Testis (tissue), 3 donors: ENCODE measurements around the gene SPX. TPM values are rescaled to one million over a fixed set of nuclear protein-coding genes. Genes with fewer than 3 reads are reported as not detected.

ENCODE experiments used
- DNase-seq: peaks from one replicate; pipeline ENCODE4 v3.0.0-alpha.2; 2019
- H3K27ac ChIP-seq, 2 donors: fragments of 200-600 bp; sonication (generic); one replicate each; pipeline ENCODE4 v1.5.1; 2019
- H3K27me3 ChIP-seq: fragments of 200-600 bp; sonication (generic); one replicate; pipeline ENCODE4 v1.5.1; 2019
- H3K36me3 ChIP-seq: fragments of 200-600 bp; sonication (generic); one replicate; pipeline ENCODE4 v1.5.1; 2017; ENCODE audit warnings: low read depth; ENCODE audit errors: missing control alignments
- H3K4me1 ChIP-seq: fragments of 200-600 bp; sonication (generic); one replicate; pipeline ENCODE4 v1.5.1; 2019
- H3K4me3 ChIP-seq, 2 donors: fragments of 200-600 bp; sonication (generic); one replicate each; pipeline ENCODE4 v1.5.1; 2017 to 2019
- H3K9me3 ChIP-seq: fragments of 200-600 bp; sonication (generic); one replicate; pipeline ENCODE4 v1.5.1; 2017
- POLR2A ChIP-seq: fragments of 450-650 bp; IDR thresholded peaks from one replicate; pipeline ENCODE4 v1.6.1; 2017; ENCODE audit warnings: antibody characterized with exemption, mild to moderate bottlenecking, moderate library complexity
- WGBS, 2 donors: methylation state at CpG; one replicate each; pipeline ENCODE4 v1.1.5; 2018; 5-methylcytosine and 5-hydroxymethylcytosine counted together
- intact Hi-C: fragments of 100-400 bp; cut with DNase I; formaldehyde crosslinking; loops from one replicate; pipeline ENCODE4 v1.15.1; 2023; ENCODE audit warnings: low total_unique reads
- polyA plus RNA-seq: library from polyadenylated mRNA; stranded (reverse); fragments of 350-450 nt; fragmentation: Illumina TruSeq; extraction: RNeasy Lipid Tissue Mini Kit (QIAGEN cat#74804); gene quantifications from one replicate; pipeline ENCODE4 v1.2.3, GENCODE V29; 2014; ENCODE audit warnings: low read depth, low replicate concordance; ENCODE audit not compliant: insufficient read depth
- total RNA-seq, 2 donors: library from RNA; depleted of rRNA; stranded (reverse); fragments of >200 nt; gene quantifications; one replicate each; pipeline ENCODE4 v1.2.3, GENCODE V29; 2016
- TF ChIP-seq, protein P1 (sequence below), 3 experiments: fragments of 450-650 bp in 2 of 3; fragments of 200-600 bp in 1 of 3; sonication (generic) in 1 of 3; IDR thresholded peaks; one replicate each; pipeline ENCODE4 v1.5.1; 2016 to 2019; ENCODE audit warnings: antibody characterized with exemption in 3 of 3, mild to moderate bottlenecking in 2 of 3, moderate library complexity in 1 of 3

The SPX gene
- total and polyA plus RNA-seq, 3 donors from 2014 or later = 0.93 to 2.1 (median 1.5) TPM

GRCh38 chr12:21527451-21528180 is 1.5 kb downstream of the SPX start:
- H3K4me3 ChIP-seq = peak overlapping the region; percentile 43 to 63
- H3K27me3 ChIP-seq = no peaks in the 10 kb centered on the region
- no peaks in the 10 kb centered on the region for H3K9me3 ChIP-seq
- no peak overlapping the region for H3K27ac ChIP-seq
- H3K36me3 ChIP-seq = no peaks in the 10 kb centered on the region
- peak; percentile 34 for DNase-seq
- 0% methylated on average over 12 to 51 of the region's 57 CpGs for WGBS, 2 donors
- intact Hi-C loops = no loop called here
- TF ChIP-seq, protein P1, sequence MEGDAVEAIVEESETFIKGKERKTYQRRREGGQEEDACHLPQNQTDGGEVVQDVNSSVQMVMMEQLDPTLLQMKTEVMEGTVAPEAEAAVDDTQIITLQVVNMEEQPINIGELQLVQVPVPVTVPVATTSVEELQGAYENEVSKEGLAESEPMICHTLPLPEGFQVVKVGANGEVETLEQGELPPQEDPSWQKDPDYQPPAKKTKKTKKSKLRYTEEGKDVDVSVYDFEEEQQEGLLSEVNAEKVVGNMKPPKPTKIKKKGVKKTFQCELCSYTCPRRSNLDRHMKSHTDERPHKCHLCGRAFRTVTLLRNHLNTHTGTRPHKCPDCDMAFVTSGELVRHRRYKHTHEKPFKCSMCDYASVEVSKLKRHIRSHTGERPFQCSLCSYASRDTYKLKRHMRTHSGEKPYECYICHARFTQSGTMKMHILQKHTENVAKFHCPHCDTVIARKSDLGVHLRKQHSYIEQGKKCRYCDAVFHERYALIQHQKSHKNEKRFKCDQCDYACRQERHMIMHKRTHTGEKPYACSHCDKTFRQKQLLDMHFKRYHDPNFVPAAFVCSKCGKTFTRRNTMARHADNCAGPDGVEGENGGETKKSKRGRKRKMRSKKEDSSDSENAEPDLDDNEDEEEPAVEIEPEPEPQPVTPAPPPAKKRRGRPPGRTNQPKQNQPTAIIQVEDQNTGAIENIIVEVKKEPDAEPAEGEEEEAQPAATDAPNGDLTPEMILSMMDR (IDR thresholded peaks at IDR 0.05) = no peak
- no peak for TF ChIP-seq POLR2A
- no peaks in the 10 kb centered on the region for H3K4me1 ChIP-seq

- TF ChIP-seq, protein P1 (IDR thresholded peaks at IDR 0.05) = no peak
- TF ChIP-seq POLR2A = no peak
- Histone ChIP-seq H3K36me3 (no peaks in the 10 kb centered on the region), H3K4me1 (no peaks in the 10 kb centered on the region), H3K27me3 (no peaks in the 10 kb centered on the region), H3K27ac (no peak overlapping the region), H3K4me3 (no peak overlapping the region), H3K9me3 (no peaks in the 10 kb centered on the region)
- WGBS, 2 donors = 62 to 79% methylated on average over 5 of the region's 5 CpGs
- DNase-seq = no peak
- intact Hi-C loops = no loop called here
Observed at GRCh38 chr12:21528953-21529352, 2.9 kb downstream of the SPX start.

- H3K4me1 ChIP-seq = no peaks in the 10 kb centered on the region
- no peaks in the 10 kb centered on the region for H3K27me3 ChIP-seq
- H3K36me3 ChIP-seq = no peaks in the 10 kb centered on the region
- H3K4me3 ChIP-seq = no peak overlapping the region
- no peak overlapping the region for H3K27ac ChIP-seq
- no peaks in the 10 kb centered on the region for H3K9me3 ChIP-seq
- 80 to 86% methylated on average over 2 of the region's 2 CpGs for WGBS, 2 donors
- intact Hi-C loops = no loop called here
- DNase-seq = no peak
- TF ChIP-seq, protein P1 (IDR thresholded peaks at IDR 0.05) = no peak
- TF ChIP-seq POLR2A = no peak
Observed at GRCh38 chr12:21529456-21529855, 3.4 kb downstream of the SPX start.

DNA sequence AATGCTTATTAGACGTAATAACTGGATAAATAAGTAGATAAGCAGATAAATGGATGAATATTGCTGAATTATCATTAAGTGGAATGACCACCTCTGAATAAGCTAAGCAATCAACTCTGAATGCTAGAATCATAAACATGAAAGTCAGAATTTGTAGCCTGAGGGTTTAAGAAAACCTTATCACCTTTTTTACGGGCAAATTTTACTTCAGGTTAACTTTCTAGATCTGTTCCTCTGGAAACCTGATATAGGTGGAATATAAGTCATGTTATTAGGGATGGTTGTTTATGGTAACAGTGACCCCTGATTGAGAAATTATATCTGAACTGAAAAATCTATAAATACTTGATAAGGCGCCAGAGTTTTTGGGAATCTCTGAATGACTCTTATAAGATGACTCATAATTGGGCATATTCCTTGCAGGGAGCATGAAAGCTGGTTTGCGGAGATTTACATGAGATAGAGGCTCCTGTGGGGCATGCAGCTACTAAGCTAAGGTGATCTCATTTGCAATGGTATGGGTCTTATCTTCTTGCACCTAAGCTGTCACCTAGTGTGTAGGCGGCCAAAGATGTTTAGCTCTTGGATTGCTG is 12.1 kb downstream of the SPX start:
- H3K4me3 ChIP-seq = no peak overlapping the region
- intact Hi-C loops = no loop called here
- no peaks in the 10 kb centered on the region for H3K4me1 ChIP-seq
- H3K36me3 ChIP-seq = no peaks in the 10 kb centered on the region
- no peak for TF ChIP-seq POLR2A
- TF ChIP-seq, protein P1 (IDR thresholded peaks at IDR 0.05) = no peak
- 88 to 90% methylated on average over 5 of the region's 5 CpGs for WGBS, 2 donors
- H3K27me3 ChIP-seq = no peaks in the 10 kb centered on the region
- no peak overlapping the region for H3K27ac ChIP-seq
- H3K9me3 ChIP-seq = no peaks in the 10 kb centered on the region
- no peak for DNase-seq

DNA sequence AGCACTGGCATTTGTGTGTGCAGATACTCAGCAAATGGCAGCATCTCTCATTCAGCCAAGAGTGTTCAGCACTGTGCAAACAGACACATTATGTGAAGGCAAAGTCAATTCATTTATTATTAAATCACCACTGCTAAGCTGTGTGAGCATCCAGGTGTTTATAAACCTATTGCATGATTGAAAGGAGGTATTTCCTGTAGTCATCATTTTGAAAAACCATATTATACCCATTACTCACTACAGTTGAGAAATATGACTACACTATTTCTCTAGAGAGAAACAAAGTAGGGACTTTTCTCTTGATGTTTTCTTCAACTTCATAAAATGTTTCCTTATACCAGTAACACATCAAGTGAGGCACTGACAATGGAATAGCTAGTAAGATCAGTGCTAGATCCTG is 13.7 kb downstream of the SPX start:
- Histone ChIP-seq H3K4me3 (no peak overlapping the region), H3K36me3 (no peaks in the 10 kb centered on the region), H3K9me3 (no peaks in the 10 kb centered on the region), H3K27me3 (no peaks in the 10 kb centered on the region), H3K27ac (no peak overlapping the region), H3K4me1 (no peaks in the 10 kb centered on the region)
- intact Hi-C loops = no loop called here
- TF ChIP-seq, protein P1 (IDR thresholded peaks at IDR 0.05) = no peak
- TF ChIP-seq POLR2A = no peak
- no peak for DNase-seq
